Tibial nerve (tissue), 4 donors: ENCODE measurements around the gene DTNBP1. TPM values are rescaled to one million over a fixed set of nuclear protein-coding genes. Genes with fewer than 3 reads are reported as not detected.
A peak's percentile ranks its signal among the peaks of the same experiment; 100 is the strongest.

Experiments
- DNase-seq, 2 donors: peaks; one replicate each; pipeline ENCODE4 v3.0.0-alpha.2; 2019; ENCODE audit warnings: low spot score in 2 of 2
- H3K27ac ChIP-seq, 4 donors: fragments of 200-600 bp; sonication (generic) in 3 of 4; one replicate each; pipeline ENCODE4 v1.5.1; 2017 to 2019; ENCODE audit warnings: mild to moderate bottlenecking in 1 of 4
- H3K27me3 ChIP-seq, 2 donors: fragments of 200-600 bp; sonication (generic) in 1 of 2; one replicate each; pipeline versions ENCODE4 v1.5.1 to v1.6.0; 2017 to 2019
- H3K36me3 ChIP-seq, 3 donors: fragments of 200-600 bp; sonication (generic); one replicate each; pipeline ENCODE4 v1.5.1; 2018 to 2019
- H3K4me1 ChIP-seq, 4 donors: fragments of 200-600 bp; sonication (generic) in 3 of 4; one replicate each; pipeline ENCODE4 v1.5.1; 2017 to 2019
- H3K4me3 ChIP-seq, 4 donors: fragments of 200-600 bp; sonication (generic) in 3 of 4; one replicate each; pipeline ENCODE4 v1.5.1; 2017 to 2019; ENCODE audit warnings: mild to moderate bottlenecking in 1 of 4, moderate library complexity in 1 of 4
- H3K9me3 ChIP-seq, 4 donors: fragments of 200-600 bp; sonication (generic) in 3 of 4; one replicate each; pipeline ENCODE4 v1.5.1; 2017 to 2019
- CTCF ChIP-seq, 5 experiments: fragments of 200-600 bp in 3 of 5; fragments of 450-650 bp in 2 of 5; sonication (generic) in 3 of 5; IDR thresholded peaks; one replicate each; pipeline ENCODE4 v1.5.1; 2016 to 2019; ENCODE audit warnings: antibody characterized with exemption in 5 of 5, mild to moderate bottlenecking in 3 of 5, moderate library complexity in 2 of 5
- EP300 ChIP-seq, 2 donors: sonication (generic); formaldehyde crosslinking; IDR thresholded peaks; one replicate each; pipeline ENCODE4 v1.6.1; 2017; ENCODE audit warnings: antibody characterized with exemption in 2 of 2, mild to moderate bottlenecking in 1 of 2
- POLR2A ChIP-seq, 2 donors: fragments of 450-650 bp; IDR thresholded peaks; one replicate each; pipeline ENCODE4 v1.6.1; 2017; ENCODE audit warnings: antibody characterized with exemption in 2 of 2, mild to moderate bottlenecking in 2 of 2, moderate library complexity in 2 of 2
- WGBS, 2 donors: methylation state at CpG; one replicate each; pipeline ENCODE4 v1.1.5; 2018; 5-methylcytosine and 5-hydroxymethylcytosine counted together
- total RNA-seq, 4 donors: library from RNA; depleted of rRNA; stranded (reverse); fragments of >200 nt; gene quantifications; one replicate each; pipeline ENCODE4 v1.1.0, GENCODE V29; 2016

Gene DTNBP1
- total RNA-seq, 4 donors from 2014 or later, result 14.7 to 36.6 (median 16.1) TPM

- peak overlapping the region in 2 of 4 donors; percentile 76 to 78 for H3K27ac ChIP-seq
- H3K36me3 ChIP-seq, result peaks cover 0 to 96% (median 0%) of the 10 kb centered on the region in 3 donors
Observed at GRCh38 chr6:15521582-15521981, 141.2 kb downstream of the DTNBP1 start.

GRCh38 chr6:15520626-15521203, 142.1 kb downstream of the DTNBP1 start:
- no peaks in the 10 kb centered on the region for H3K27me3 ChIP-seq
- no peak for DNase-seq
- H3K4me1 ChIP-seq, result peaks cover 0 to 16% (median 5%) of the 10 kb centered on the region in 4 donors
- TF ChIP-seq CTCF (IDR thresholded peaks at IDR 0.05) (no peak), EP300 (IDR thresholded peaks at IDR 0.05) (no peak), POLR2A (IDR thresholded peaks at IDR 0.05) (no peak)
- 93 to 95% methylated on average over 20 of the region's 20 CpGs for WGBS, 2 donors
- no peak overlapping the region for H3K27ac ChIP-seq
- no peaks in the 10 kb centered on the region for H3K9me3 ChIP-seq
- H3K4me3 ChIP-seq, result no peak overlapping the region
- H3K36me3 ChIP-seq, result peaks cover 0 to 93% (median 0%) of the 10 kb centered on the region in 3 donors

More at GRCh38 chr6:15521582-15521981, 141.2 kb downstream of the DTNBP1 start:
- Histone ChIP-seq H3K4me1 (peaks cover 0 to 16% (median 5%) of the 10 kb centered on the region in 4 donors), H3K4me3 (no peak overlapping the region), H3K9me3 (no peaks in the 10 kb centered on the region), H3K27me3 (no peaks in the 10 kb centered on the region)
- no peak for DNase-seq
- TF ChIP-seq EP300 (IDR thresholded peaks at IDR 0.05) (peak in 1 of 2 donors; percentile 74), CTCF (IDR thresholded peaks at IDR 0.05) (no peak)
- 40 to 41% methylated on average over 6 of the region's 6 CpGs for WGBS, 2 donors

- TF ChIP-seq CTCF (IDR thresholded peaks at IDR 0.05) (no peak), EP300 (IDR thresholded peaks at IDR 0.05) (no peak), POLR2A (IDR thresholded peaks at IDR 0.05) (no peak)
- Histone ChIP-seq H3K4me1 (peaks cover 0 to 16% (median 5%) of the 10 kb centered on the region in 4 donors), H3K27me3 (no peaks in the 10 kb centered on the region), H3K9me3 (no peaks in the 10 kb centered on the region), H3K36me3 (peaks cover 0 to 91% (median 0%) of the 10 kb centered on the region in 3 donors), H3K27ac (no peak overlapping the region), H3K4me3 (no peak overlapping the region)
- 87 to 90% methylated on average over 6 of the region's 6 CpGs for WGBS, 2 donors
- no peak for DNase-seq
Observed at GRCh38 chr6:15519681-15520080, 143.1 kb downstream of the DTNBP1 start.

GRCh38 chr6:15518878-15519277, 143.9 kb downstream of the DTNBP1 start:
- no peak for DNase-seq
- TF ChIP-seq POLR2A (IDR thresholded peaks at IDR 0.05) (no peak), EP300 (IDR thresholded peaks at IDR 0.05) (no peak), CTCF (IDR thresholded peaks at IDR 0.05) (no peak)
- 96 to 98% methylated on average over 10 of the region's 10 CpGs for WGBS, 2 donors
- H3K27ac ChIP-seq, result no peak overlapping the region
- peaks cover 0 to 16% (median 5%) of the 10 kb centered on the region in 4 donors for H3K4me1 ChIP-seq
- H3K36me3 ChIP-seq, result peaks cover 0 to 91% (median 0%) of the 10 kb centered on the region in 3 donors
- H3K4me3 ChIP-seq, result no peak overlapping the region
- no peaks in the 10 kb centered on the region for H3K9me3 ChIP-seq
- no peaks in the 10 kb centered on the region for H3K27me3 ChIP-seq

- no peak for DNase-seq
- WGBS, 2 donors, result 97% methylated on average over 9 of the region's 9 CpGs
- H3K36me3 ChIP-seq, result peaks cover 0 to 91% (median 0%) of the 10 kb centered on the region in 3 donors
Observed at GRCh38 chr6:15518057-15518456, 144.8 kb downstream of the DTNBP1 start.

More at GRCh38 chr6:15518057-15518456, 144.8 kb downstream of the DTNBP1 start:
- H3K4me3 ChIP-seq, result no peak overlapping the region
- no peak overlapping the region for H3K27ac ChIP-seq
- H3K9me3 ChIP-seq, result no peaks in the 10 kb centered on the region
- TF ChIP-seq CTCF (IDR thresholded peaks at IDR 0.05) (no peak), EP300 (IDR thresholded peaks at IDR 0.05) (no peak), POLR2A (IDR thresholded peaks at IDR 0.05) (no peak)
- H3K27me3 ChIP-seq, result no peaks in the 10 kb centered on the region
- H3K4me1 ChIP-seq, result peaks cover 0 to 16% (median 5%) of the 10 kb centered on the region in 4 donors
